Measurements from ENCODE around the gene RIMOC1. TPM values are rescaled to one million over a fixed set of nuclear protein-coding genes. Genes with fewer than 3 reads are reported as not detected.

The RIMOC1 gene
- total and polyA plus RNA-seq, 10 of the 15 experiments (the other 5 are each of a cell fraction or from before 2014, with no cell fraction given) = 3.9 to 33.1 (median 16.0) TPM

- ATAC-seq (peak; percentile 54; the same call in 1 of the 3 replicates), DNase-seq (ENCODE audit: low read depth, low spot score) (no peak), FAIRE-seq (no peak)
- H3K27me3 ChIP-seq (replicated peaks in 1 of 2; ENCODE audit: control insufficient read depth in 2 of 2, insufficient read depth in 2 of 2, low read length in 1 of 2) = no peaks in the 10 kb centered on the region
- H3K27ac ChIP-seq (ENCODE audit: control insufficient read depth, insufficient read depth) = no peak overlapping the region
- H3K36me3 ChIP-seq (ENCODE audit: control insufficient read depth in 2 of 2, insufficient read depth in 2 of 2, low read length in 1 of 2) = no peaks in the 10 kb centered on the region
- ChIA-PET SMC1A (ENCODE audit: uncharacterized antibody, unreplicated experiment) (interaction anchor here (0.6 to 1.0 kb wide), 4 partner anchors 9 to 51 kb away, joined by 3 read pairs; no protein-coding TSS in a partner anchor), POLR2A (no interaction called here), CTCF (interaction anchor here (1.4 kb wide), 1 partner anchor 42 kb away, joined by 5 read pairs; no protein-coding TSS in a partner anchor), RAD21 (ENCODE audit: unreplicated experiment) (interaction anchor here (1.1 kb wide), 1 partner anchor 19 kb away, joined by 5 read pairs; the partner anchor contains the start of gene RIMOC1)
- H3K79me2 ChIP-seq (ENCODE audit: control insufficient read depth, insufficient read depth, low read length) = no peaks in the 10 kb centered on the region
- H3K9ac ChIP-seq (ENCODE audit: control insufficient read depth, insufficient read depth, low read length) = no peak overlapping the region
- H3K4me2 ChIP-seq (ENCODE audit: control insufficient read depth, insufficient read depth) = no peak overlapping the region
- in situ Hi-C loops (cut with MboI) = no loop called here
- no peak overlapping the region; the same call in 1 of the 2 replicates for H2AFZ ChIP-seq (ENCODE audit: control insufficient read depth, low read depth, low read length)
- H3K4me3 ChIP-seq = no peak overlapping the region
- no TSS peak for BruUV-seq (replicated peaks)
- no peaks in the 10 kb centered on the region for H4K20me1 ChIP-seq (ENCODE audit: control insufficient read depth, insufficient read depth)
- H3K4me1 ChIP-seq (ENCODE audit: control insufficient read depth, insufficient read depth, low read length) = no peaks in the 10 kb centered on the region
- no peaks in the 10 kb centered on the region for H3K9me3 ChIP-seq (replicated peaks; ENCODE audit: control insufficient read depth, insufficient read depth, low read length)
- intact Hi-C loops (cut with micrococcal nuclease; ENCODE audit: unreplicated experiment) = no loop called here
- TF ChIP-seq, protein P1, sequence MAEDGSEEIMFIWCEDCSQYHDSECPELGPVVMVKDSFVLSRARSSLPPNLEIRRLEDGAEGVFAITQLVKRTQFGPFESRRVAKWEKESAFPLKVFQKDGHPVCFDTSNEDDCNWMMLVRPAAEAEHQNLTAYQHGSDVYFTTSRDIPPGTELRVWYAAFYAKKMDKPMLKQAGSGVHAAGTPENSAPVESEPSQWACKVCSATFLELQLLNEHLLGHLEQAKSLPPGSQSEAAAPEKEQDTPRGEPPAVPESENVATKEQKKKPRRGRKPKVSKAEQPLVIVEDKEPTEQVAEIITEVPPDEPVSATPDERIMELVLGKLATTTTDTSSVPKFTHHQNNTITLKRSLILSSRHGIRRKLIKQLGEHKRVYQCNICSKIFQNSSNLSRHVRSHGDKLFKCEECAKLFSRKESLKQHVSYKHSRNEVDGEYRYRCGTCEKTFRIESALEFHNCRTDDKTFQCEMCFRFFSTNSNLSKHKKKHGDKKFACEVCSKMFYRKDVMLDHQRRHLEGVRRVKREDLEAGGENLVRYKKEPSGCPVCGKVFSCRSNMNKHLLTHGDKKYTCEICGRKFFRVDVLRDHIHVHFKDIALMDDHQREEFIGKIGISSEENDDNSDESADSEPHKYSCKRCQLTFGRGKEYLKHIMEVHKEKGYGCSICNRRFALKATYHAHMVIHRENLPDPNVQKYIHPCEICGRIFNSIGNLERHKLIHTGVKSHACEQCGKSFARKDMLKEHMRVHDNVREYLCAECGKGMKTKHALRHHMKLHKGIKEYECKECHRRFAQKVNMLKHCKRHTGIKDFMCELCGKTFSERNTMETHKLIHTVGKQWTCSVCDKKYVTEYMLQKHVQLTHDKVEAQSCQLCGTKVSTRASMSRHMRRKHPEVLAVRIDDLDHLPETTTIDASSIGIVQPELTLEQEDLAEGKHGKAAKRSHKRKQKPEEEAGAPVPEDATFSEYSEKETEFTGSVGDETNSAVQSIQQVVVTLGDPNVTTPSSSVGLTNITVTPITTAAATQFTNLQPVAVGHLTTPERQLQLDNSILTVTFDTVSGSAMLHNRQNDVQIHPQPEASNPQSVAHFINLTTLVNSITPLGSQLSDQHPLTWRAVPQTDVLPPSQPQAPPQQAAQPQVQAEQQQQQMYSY (CRISPR knock-in tag; IDR thresholded peaks at IDR 0.05) = no peak
- no peak for TF ChIP-seq CREM (IDR thresholded peaks at IDR 0.05; ENCODE audit: low read depth)
- no peak for TF ChIP-seq CBFB (IDR thresholded peaks at IDR 0.05; ENCODE audit: low read depth)
- TF ChIP-seq ESRRA (IDR thresholded peaks at IDR 0.05; ENCODE audit: low read length) = no peak
- no peak for TF ChIP-seq MXI1 (IDR thresholded peaks at IDR 0.05; ENCODE audit: low read depth, low read length)
- no peak for TF ChIP-seq PAX8 (IDR thresholded peaks at IDR 0.05)
- TF ChIP-seq ETV6 (conservative IDR thresholded peaks at IDR 0.05 in 1 of 2, IDR thresholded peaks at IDR 0.05 in 1 of 2; ENCODE audit: borderline replicate concordance in 1 of 2, low read depth in 1 of 2) = no peak
- no peak for TF ChIP-seq IRF5 (IDR thresholded peaks at IDR 0.05; ENCODE audit: borderline replicate concordance)
- no peak for TF ChIP-seq MEF2A (IDR thresholded peaks at IDR 0.05; ENCODE audit: insufficient read depth, low read depth, low read length)
- TF ChIP-seq, protein P2, sequence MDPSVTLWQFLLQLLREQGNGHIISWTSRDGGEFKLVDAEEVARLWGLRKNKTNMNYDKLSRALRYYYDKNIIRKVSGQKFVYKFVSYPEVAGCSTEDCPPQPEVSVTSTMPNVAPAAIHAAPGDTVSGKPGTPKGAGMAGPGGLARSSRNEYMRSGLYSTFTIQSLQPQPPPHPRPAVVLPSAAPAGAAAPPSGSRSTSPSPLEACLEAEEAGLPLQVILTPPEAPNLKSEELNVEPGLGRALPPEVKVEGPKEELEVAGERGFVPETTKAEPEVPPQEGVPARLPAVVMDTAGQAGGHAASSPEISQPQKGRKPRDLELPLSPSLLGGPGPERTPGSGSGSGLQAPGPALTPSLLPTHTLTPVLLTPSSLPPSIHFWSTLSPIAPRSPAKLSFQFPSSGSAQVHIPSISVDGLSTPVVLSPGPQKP (IDR thresholded peaks at IDR 0.05; ENCODE audit: low read depth, low read length) = no peak
- TF ChIP-seq RB1 (IDR thresholded peaks at IDR 0.05; ENCODE audit: borderline replicate concordance) = no peak
- TF ChIP-seq CHD1 (IDR thresholded peaks at IDR 0.05; ENCODE audit: low read depth, low read length) = no peak
- TF ChIP-seq BCLAF1 (IDR thresholded peaks at IDR 0.05) = no peak
- no peak for TF ChIP-seq BMI1 (IDR thresholded peaks at IDR 0.05; ENCODE audit: borderline replicate concordance)
Observed at GRCh38 chr5:41885286-41885685, 18.9 kb upstream of the RIMOC1 start.
